Esophagus muscularis mucosa (tissue), 4 donors: ENCODE data around the gene ZNF311.

Experiments used
- CTCF ChIP-seq, 3 experiments: fragments of 200-600 bp in 2 of 3; fragments of 450-650 bp in 1 of 3; sonication (generic) in 2 of 3; IDR thresholded peaks; one replicate each; pipeline ENCODE4 v1.5.1; 2017 to 2019; ENCODE audit warnings: antibody characterized with exemption in 3 of 3, mild to moderate bottlenecking in 2 of 3, moderate library complexity in 1 of 3
- EP300 ChIP-seq: sonication (generic); formaldehyde crosslinking; IDR thresholded peaks from one replicate; pipeline ENCODE4 v1.6.1; 2017; ENCODE audit warnings: antibody characterized with exemption
- POLR2A ChIP-seq: fragments of 450-650 bp; IDR thresholded peaks from one replicate; pipeline ENCODE4 v1.6.1; 2017; ENCODE audit warnings: antibody characterized with exemption, moderate library complexity, mild to moderate bottlenecking, low read depth
- POLR2AphosphoS5 ChIP-seq, 2 donors: sonication (generic); formaldehyde crosslinking; IDR thresholded peaks; one replicate each; pipeline ENCODE4 v1.6.1; 2017; ENCODE audit warnings: antibody characterized with exemption in 2 of 2

DNA sequence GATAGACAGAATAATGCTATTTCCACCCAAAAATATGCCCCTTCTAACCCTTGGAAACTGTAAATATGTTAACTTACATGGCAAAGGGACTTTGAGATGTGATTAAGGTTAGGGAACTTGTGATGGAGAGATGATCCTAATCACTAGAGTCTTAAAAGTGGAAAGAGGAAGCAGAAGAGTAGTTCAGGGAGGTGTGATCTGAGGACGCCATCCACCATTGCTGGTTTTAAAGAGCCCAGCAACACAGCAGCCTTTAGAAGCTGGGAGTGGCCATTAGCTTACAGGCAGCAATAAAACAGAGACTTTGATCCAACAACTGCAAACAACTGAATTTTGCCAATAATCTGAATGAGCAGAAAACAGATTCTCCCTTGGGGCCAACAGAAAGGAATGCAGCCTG is 30.6 kb downstream of the ZNF311 start:
- TF ChIP-seq POLR2A = no peak
- no peak for TF ChIP-seq POLR2AphosphoS5 (IDR thresholded peaks at IDR 0.05)
- TF ChIP-seq CTCF (IDR thresholded peaks at IDR 0.05) = no peak
- TF ChIP-seq EP300 = no peak
